Measurements from ENCODE around the gene RELN.
"Not testable (repeated sequence)": the region's sequence is repeated elsewhere in the genome, so short reads cannot be mapped to it uniquely, and the experiment has no call there.

The RELN gene

GRCh38 chr7:103989200-103989784 is at the start of gene RELN:
RELN (minus strand) TSS chr7:103989658; CDS start chr7:103989356, 302 bp downstream.
- Mint-ChIP-seq H3K36me3 (no peaks in the 10 kb centered on the region), H3K4me1 (ENCODE audit: low read depth) (peaks cover 8% of the 10 kb centered on the region), H3K4me3 (peak within 1 kb of the TSS; percentile 80), H3K9me3 (ENCODE audit: low read depth) (no peaks in the 10 kb centered on the region), H3K27ac (no peak within 1 kb of the TSS), H3K27me3 (peaks cover 39% of the 10 kb centered on the region)

GRCh38 chr7:104038136-104038535 is 48.7 kb upstream of the RELN start:
- Mint-ChIP-seq H3K36me3 (no peaks in the 10 kb centered on the region), H3K27me3 (peaks cover 12% of the 10 kb centered on the region), H3K9me3 (ENCODE audit: low read depth) (peaks cover 5% of the 10 kb centered on the region), H3K4me3 (no peak overlapping the region), H3K27ac (no peak overlapping the region), H3K4me1 (ENCODE audit: low read depth) (no peaks in the 10 kb centered on the region)

GRCh38 chr7:104036889-104037288 is 47.4 kb upstream of the RELN start:
- not testable (repeated sequence) for H3K27me3 Mint-ChIP-seq; H3K27ac Mint-ChIP-seq; H3K4me1 Mint-ChIP-seq (ENCODE audit: low read depth); H3K4me3 Mint-ChIP-seq; H3K9me3 Mint-ChIP-seq (ENCODE audit: low read depth); H3K36me3 Mint-ChIP-seq

GRCh38 chr7:104035351-104035750 is 45.9 kb upstream of the RELN start:
- H3K4me3 Mint-ChIP-seq: no peak overlapping the region
- H3K27ac Mint-ChIP-seq: no peak overlapping the region
- no peaks in the 10 kb centered on the region for H3K36me3 Mint-ChIP-seq
- H3K27me3 Mint-ChIP-seq: peaks cover 11% of the 10 kb centered on the region
- peaks cover 5% of the 10 kb centered on the region for H3K9me3 Mint-ChIP-seq (ENCODE audit: low read depth)
- no peaks in the 10 kb centered on the region for H3K4me1 Mint-ChIP-seq (ENCODE audit: low read depth)

- H3K27me3 Mint-ChIP-seq: peaks cover 11% of the 10 kb centered on the region
- no peaks in the 10 kb centered on the region for H3K4me1 Mint-ChIP-seq (ENCODE audit: low read depth)
- H3K36me3 Mint-ChIP-seq: no peaks in the 10 kb centered on the region
- no peak overlapping the region for H3K27ac Mint-ChIP-seq
- peaks cover 5% of the 10 kb centered on the region for H3K9me3 Mint-ChIP-seq (ENCODE audit: low read depth)
- H3K4me3 Mint-ChIP-seq: no peak overlapping the region
These were observed 45.2 kb upstream of the RELN start for GRCh38 chr7:104034679-104035078.

GRCh38 chr7:104033837-104034236 is 44.4 kb upstream of the RELN start:
- no peak overlapping the region for H3K27ac Mint-ChIP-seq
- no peaks in the 10 kb centered on the region for H3K36me3 Mint-ChIP-seq
- peaks cover 5% of the 10 kb centered on the region for H3K9me3 Mint-ChIP-seq (ENCODE audit: low read depth)
- no peak overlapping the region for H3K4me3 Mint-ChIP-seq
- H3K27me3 Mint-ChIP-seq: peaks cover 11% of the 10 kb centered on the region
- no peaks in the 10 kb centered on the region for H3K4me1 Mint-ChIP-seq (ENCODE audit: low read depth)

- Mint-ChIP-seq H3K4me1 (ENCODE audit: low read depth) (no peaks in the 10 kb centered on the region), H3K27ac (no peak overlapping the region), H3K9me3 (ENCODE audit: low read depth) (peaks cover 5% of the 10 kb centered on the region), H3K4me3 (no peak overlapping the region), H3K36me3 (no peaks in the 10 kb centered on the region), H3K27me3 (peaks cover 9% of the 10 kb centered on the region)
These were observed 43.0 kb upstream of the RELN start for GRCh38 chr7:104032486-104032885.

GRCh38 chr7:104029765-104030164 is 40.3 kb upstream of the RELN start:
- H3K4me3 Mint-ChIP-seq: no peak overlapping the region
- H3K27me3 Mint-ChIP-seq: peaks cover 4% of the 10 kb centered on the region
- H3K9me3 Mint-ChIP-seq (ENCODE audit: low read depth): peaks cover 4% of the 10 kb centered on the region
- H3K4me1 Mint-ChIP-seq (ENCODE audit: low read depth): no peaks in the 10 kb centered on the region
- no peak overlapping the region for H3K27ac Mint-ChIP-seq
- no peaks in the 10 kb centered on the region for H3K36me3 Mint-ChIP-seq

- H3K4me1 Mint-ChIP-seq (ENCODE audit: low read depth): no peaks in the 10 kb centered on the region
- H3K4me3 Mint-ChIP-seq: no peak overlapping the region
- H3K27me3 Mint-ChIP-seq: peaks cover 8% of the 10 kb centered on the region
- H3K27ac Mint-ChIP-seq: no peak overlapping the region
- no peaks in the 10 kb centered on the region for H3K9me3 Mint-ChIP-seq (ENCODE audit: low read depth)
- no peaks in the 10 kb centered on the region for H3K36me3 Mint-ChIP-seq
These were observed 35.2 kb upstream of the RELN start for GRCh38 chr7:104024632-104025031.

- H3K27ac Mint-ChIP-seq: no peak overlapping the region
- H3K4me3 Mint-ChIP-seq: no peak overlapping the region
- no peaks in the 10 kb centered on the region for H3K9me3 Mint-ChIP-seq (ENCODE audit: low read depth)
- peaks cover 8% of the 10 kb centered on the region for H3K27me3 Mint-ChIP-seq
- H3K36me3 Mint-ChIP-seq: no peaks in the 10 kb centered on the region
- no peaks in the 10 kb centered on the region for H3K4me1 Mint-ChIP-seq (ENCODE audit: low read depth)
These were observed 33.6 kb upstream of the RELN start for GRCh38 chr7:104023100-104023499.

GRCh38 chr7:104018425-104018824 is 29.0 kb upstream of the RELN start:
- no peak overlapping the region for H3K27ac Mint-ChIP-seq
- H3K9me3 Mint-ChIP-seq (ENCODE audit: low read depth): no peaks in the 10 kb centered on the region
- H3K36me3 Mint-ChIP-seq: no peaks in the 10 kb centered on the region
- H3K27me3 Mint-ChIP-seq: peaks cover 8% of the 10 kb centered on the region
- H3K4me3 Mint-ChIP-seq: no peak overlapping the region
- no peaks in the 10 kb centered on the region for H3K4me1 Mint-ChIP-seq (ENCODE audit: low read depth)

GRCh38 chr7:104017001-104017400 is 27.5 kb upstream of the RELN start:
- no peak overlapping the region for H3K4me3 Mint-ChIP-seq

GRCh38 chr7:104012835-104013234 is 23.4 kb upstream of the RELN start:
- H3K4me1 Mint-ChIP-seq (ENCODE audit: low read depth): no peaks in the 10 kb centered on the region
- no peaks in the 10 kb centered on the region for H3K9me3 Mint-ChIP-seq (ENCODE audit: low read depth)
- no peak overlapping the region for H3K4me3 Mint-ChIP-seq
- H3K27me3 Mint-ChIP-seq: peaks cover 10% of the 10 kb centered on the region
- H3K27ac Mint-ChIP-seq: no peak overlapping the region
- H3K36me3 Mint-ChIP-seq: no peaks in the 10 kb centered on the region

More at GRCh38 chr7:104017001-104017400, 27.5 kb upstream of the RELN start:
- Mint-ChIP-seq H3K27me3 (peaks cover 9% of the 10 kb centered on the region), H3K4me1 (ENCODE audit: low read depth) (no peaks in the 10 kb centered on the region), H3K27ac (no peak overlapping the region), H3K36me3 (no peaks in the 10 kb centered on the region), H3K9me3 (ENCODE audit: low read depth) (no peaks in the 10 kb centered on the region)

- no peak overlapping the region for H3K4me3 Mint-ChIP-seq
- H3K9me3 Mint-ChIP-seq (ENCODE audit: low read depth): no peaks in the 10 kb centered on the region
- peaks cover 10% of the 10 kb centered on the region for H3K27me3 Mint-ChIP-seq
- H3K27ac Mint-ChIP-seq: no peak overlapping the region
- H3K36me3 Mint-ChIP-seq: no peaks in the 10 kb centered on the region
- no peaks in the 10 kb centered on the region for H3K4me1 Mint-ChIP-seq (ENCODE audit: low read depth)
These were observed 22.4 kb upstream of the RELN start for GRCh38 chr7:104011829-104012228.

- no peaks in the 10 kb centered on the region for H3K36me3 Mint-ChIP-seq
- peaks cover under 1% of the 10 kb centered on the region for H3K9me3 Mint-ChIP-seq (ENCODE audit: low read depth)
- H3K4me3 Mint-ChIP-seq: no peak overlapping the region
- no peaks in the 10 kb centered on the region for H3K4me1 Mint-ChIP-seq (ENCODE audit: low read depth)
- H3K27ac Mint-ChIP-seq: peak overlapping the region; percentile 68
- peaks cover 10% of the 10 kb centered on the region for H3K27me3 Mint-ChIP-seq
These were observed 20.8 kb upstream of the RELN start for GRCh38 chr7:104010052-104010909.
